IPS-11a (cell line): ENCODE data around the gene ACSF3.
"Not testable (repeated sequence)": the region's sequence is repeated elsewhere in the genome, so short reads cannot be mapped to it uniquely, and the experiment has no call there.

ENCODE experiments used
- H3K4me3 ChIP-seq: one replicate; pipeline ENCODE4 v1.5.1; 2013; ENCODE audit warnings: low read depth, low read length, control low read depth

The ACSF3 gene

DNA sequence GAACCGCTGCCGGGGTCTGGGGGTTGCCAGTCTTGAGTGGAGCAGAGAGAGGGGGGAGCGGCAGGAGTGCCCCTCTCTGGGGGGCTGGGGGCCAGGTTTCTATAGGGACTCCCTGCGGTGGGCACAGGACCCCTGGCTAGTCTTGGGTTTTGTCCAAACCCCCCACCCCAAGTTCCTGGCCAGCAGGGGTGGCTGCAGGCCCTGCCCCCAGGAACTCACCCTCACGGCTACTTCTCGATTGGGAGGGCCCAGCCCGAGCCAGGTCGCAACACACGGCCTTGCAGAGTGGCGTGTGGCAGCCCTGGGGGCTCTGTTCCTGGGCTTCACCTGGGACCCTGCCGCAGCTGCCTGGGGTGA lies 78.5 kb downstream of the ACSF3 start:
- H3K4me3 ChIP-seq, result no peak overlapping the region

DNA sequence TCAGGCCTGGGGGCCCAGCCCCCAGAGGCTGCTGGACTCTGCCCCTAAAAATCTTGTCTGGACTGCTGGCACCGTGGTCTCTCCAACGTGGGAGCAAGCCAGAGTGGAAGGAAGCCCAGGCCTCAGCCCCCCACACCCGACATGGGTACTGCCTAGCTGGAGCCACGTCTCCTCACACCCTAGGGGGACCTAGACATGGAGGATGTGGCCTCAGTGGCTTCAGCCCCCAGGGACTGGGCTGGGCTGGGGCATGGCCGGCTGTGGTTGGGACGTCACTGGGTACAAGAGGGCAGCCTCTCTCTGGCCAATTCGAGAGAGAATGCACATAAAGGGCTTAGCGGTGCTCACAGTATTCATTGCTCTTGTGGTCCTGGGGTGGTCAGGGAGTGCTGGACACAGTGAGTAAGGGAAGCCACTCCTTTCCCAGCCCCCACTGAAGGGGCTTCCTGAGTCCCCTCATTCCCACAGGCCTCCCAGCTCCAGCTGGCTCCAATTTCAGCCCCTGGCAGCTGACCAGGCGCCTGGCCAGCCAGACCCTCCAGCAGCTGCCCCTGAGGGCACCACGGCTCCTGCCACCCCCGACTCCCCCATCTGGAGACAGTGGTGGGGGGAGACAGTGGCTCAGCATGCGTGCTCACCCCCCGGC lies 79.0 kb downstream of the ACSF3 start:
- H3K4me3 ChIP-seq, result no peak overlapping the region

DNA sequence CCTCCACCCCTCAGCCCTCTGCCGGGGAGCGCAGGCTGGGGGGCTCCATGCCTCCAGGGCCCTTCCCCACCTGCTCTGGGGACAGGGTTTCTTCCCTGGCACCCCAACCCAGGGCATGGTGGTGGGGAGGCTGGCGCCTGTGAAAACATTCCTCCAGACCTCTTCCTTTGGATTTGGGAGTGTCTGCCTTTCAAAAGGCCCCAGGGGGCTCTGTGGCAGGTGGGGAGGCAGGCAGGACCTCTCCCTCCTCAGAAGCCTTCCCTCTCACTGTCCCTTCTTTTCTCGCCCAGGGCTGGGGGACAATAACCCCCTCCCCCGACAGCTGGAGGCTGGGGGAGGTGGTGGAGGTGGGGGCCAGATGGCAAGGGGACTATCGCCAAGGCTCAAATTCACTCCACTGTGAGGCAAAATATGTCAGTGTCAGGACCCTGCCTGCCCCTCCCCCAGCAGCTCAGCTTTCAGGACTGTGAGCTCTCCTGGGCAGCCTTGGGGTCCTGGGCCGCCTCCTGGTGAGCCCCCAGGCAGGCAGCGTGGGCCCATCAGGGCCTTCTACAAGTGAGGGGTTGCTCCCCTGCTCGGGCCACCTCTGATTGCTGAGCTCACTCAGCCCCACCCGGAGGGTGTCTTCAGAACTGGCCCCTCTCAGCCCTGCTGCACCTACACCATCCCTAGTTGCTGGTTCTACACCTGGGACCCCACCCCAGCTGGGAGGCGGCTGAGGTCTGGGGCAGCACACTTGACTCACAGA lies 79.7 kb downstream of the ACSF3 start:
- H3K4me3 ChIP-seq, result no peak overlapping the region

DNA sequence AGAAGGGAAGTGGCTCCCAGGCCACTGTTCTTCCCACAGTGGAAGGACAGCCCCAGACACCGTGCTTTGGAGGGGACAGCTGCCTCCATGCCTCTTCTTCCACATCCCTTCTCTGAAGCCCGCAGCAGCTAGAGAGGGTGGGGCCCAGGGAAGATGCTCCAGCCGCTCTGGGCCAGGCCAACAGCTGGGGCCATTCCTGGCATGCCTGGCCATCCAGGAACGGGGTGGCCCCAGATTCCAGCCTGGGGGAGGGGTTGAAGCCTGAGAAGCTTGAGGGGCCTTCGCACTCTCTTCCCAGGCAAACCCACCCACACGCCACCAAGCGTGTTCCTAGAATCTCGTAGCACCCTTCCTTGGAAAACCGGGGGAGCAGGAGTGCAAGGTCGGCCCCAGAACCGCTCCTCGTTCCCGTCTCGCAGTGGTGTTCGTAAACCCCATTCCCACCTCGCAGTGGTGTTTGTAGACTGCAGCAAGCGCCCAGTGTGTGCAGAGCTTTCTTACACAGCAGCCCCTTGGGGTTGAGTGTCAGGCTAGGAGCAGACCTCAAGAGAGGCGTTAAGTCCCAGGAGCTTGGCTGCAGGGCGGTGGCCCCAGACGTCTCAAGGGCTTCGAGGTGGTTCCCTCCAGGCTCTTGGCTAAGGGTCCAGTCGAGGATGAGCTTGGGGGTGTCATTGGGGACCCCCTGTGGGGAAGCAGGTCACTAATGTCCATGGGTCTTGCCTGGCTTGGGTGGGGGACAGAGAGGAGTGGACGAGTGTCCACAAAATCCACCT lies 80.6 kb downstream of the ACSF3 start:
- H3K4me3 ChIP-seq, result no peak overlapping the region

DNA sequence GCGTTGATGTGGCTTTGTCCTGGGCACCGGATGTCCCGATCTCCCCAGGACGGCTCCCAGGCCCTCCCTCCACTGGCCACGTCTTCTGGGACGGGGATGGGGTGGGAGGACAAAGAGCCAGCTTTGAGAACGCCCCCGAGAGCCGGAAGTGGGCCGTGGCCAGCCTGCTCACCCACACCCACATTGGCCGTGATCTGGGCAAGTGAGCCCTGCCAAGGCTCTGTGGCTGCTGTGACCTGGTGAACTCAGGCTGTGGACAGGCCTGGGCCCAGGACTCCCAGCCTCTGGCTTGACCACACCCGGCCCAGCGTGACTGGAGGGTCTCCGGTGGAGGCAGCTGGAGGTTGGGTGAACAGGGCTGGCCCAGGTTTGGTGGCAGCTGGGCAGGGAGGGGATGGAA lies 81.2 kb downstream of the ACSF3 start:
- H3K4me3 ChIP-seq, result no peak overlapping the region

DNA sequence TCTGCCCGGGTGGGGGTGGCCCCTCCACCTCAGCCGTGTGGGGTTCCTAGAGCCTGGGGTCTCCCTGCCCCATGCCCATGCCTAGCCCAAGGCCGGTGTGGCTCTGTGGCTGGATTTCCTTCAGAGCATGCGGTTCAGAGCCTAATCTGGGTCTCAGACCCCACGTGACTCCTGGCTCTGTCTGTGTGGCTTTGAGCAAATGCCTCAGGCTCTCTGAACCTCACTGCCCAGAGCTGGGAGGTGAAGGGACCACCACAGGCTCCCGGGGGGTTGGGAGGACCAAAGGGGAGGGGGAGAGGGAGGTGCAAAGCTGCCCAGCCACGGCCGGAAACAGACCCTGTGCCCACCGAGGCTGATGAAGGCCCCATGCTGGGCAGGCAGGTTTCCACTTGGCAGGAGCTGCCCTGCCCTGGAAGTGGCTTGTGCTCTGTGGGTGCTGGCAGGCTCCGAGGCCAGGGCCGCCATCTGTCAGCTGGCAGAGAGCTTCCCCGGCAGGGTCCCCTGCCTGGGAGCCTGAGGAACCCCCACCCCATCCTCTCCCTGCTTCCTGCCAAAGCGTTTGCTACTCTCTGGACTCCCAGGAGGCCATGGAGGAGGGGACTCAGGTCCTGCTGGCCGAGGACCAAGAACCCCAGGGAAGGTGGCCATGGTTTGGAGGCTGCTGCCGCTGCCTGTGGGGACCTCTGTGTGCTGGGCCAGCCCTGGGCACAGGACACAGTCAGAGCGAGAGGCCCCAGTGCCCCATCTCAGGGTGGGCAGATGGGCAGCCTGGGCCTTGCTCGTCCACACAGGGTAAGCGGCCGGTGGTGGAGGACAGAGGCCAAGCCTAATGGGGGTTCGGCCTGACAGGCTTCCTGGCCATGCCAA lies 81.9 kb downstream of the ACSF3 start:
- H3K4me3 ChIP-seq, result no peak overlapping the region

DNA sequence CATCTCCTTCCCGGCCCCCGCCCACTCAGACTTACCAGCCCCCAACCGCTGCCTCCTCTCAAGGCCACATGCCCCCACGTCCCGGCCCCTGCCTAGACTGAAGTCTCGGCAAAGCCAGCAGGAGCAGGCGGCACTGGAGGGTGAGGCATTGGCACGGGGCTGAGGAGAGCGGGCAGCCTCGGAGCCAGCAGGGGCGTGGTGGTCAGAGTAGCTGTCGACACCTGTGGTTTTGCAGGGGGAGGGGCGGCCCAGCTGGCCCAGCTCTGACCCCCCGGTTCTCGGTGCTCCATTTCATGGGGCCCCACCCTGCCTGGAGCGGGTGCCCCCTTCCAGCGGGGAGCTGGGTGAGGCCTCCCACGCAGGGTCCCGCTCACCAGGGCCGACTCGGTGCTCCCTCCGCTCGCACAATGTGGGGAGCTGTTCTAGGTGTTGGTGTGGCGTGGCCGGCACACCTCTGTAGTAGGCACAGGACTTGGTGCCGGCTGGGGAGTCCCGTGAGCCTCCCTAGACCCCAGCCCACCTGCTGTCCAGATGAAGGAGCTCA lies 82.6 kb downstream of the ACSF3 start:
- no peak overlapping the region for H3K4me3 ChIP-seq

DNA sequence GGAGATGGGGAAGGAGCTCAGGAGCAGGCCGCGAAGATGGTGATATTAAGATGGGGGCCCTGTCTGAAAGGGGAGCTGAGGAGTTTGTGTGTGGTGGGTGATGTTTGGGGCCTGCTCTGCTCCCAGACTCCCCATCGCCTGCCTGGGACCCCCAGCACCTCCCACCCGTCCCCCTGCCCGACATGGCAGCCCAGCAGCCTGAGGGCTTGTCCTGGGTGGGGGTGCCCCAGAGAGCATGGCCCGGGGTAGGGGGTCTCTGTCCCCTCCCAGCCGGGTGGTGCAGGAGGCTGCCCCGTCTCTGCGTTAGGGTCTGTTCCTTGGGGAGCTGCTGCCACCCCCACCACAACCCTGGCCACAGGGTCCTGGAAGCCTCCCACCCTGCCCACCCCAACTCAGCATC lies 83.1 kb downstream of the ACSF3 start:
- no peak overlapping the region for H3K4me3 ChIP-seq

DNA sequence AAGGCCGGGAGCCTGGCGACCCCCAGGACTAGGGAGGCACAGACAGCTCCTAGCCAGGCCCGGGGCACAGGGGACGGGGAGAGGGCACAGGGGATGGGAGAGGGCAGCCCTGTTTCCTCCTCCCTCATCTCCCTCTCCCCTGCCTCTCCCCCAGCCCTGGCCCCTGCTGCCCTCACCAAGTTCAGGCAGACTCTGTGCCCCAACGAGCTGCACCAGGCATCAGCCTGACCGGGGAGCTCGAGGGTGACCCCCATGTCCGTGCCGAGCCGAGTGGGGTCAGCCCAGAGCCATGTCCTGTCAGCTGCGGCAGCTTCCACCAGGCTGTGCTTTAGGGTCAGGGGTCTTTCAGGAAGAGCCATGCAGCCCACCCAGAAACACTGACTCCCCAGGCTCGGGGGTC lies 83.8 kb downstream of the ACSF3 start:
- H3K4me3 ChIP-seq, result no peak overlapping the region

DNA sequence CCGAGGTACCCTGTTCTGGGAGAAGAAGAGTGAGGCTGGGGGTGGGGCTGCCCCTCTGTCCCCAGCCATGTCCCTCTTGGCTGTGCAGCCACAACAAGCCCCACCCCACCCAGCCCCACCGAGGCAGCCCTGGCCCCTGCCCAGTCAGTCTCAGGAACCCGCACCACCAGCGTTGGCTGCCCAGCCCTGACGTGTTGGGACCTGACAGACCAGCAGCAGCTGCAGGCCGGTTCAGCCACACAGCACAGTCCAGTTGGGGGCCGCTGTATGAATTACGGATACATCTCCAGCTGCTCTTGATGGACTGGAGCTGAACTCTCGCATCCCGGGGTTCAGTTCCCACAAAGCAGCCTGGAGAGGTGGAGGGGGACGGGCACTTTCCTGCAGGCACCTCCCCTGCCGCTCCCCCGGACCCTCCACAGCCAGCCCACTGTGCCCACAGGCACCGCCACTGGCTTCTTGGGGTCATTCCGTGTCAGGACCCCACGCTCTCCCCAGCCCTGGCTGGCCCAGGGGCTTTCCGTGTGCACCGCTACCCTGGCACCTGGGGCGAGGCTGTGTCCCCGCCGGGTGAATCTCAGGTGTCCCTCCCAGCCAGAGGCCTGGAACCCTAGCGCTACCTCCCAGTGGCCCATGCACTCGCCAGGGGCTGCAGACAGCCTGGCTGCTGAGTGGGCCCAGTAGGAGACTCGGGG lies 84.9 kb downstream of the ACSF3 start:
- H3K4me3 ChIP-seq, result no peak overlapping the region

DNA sequence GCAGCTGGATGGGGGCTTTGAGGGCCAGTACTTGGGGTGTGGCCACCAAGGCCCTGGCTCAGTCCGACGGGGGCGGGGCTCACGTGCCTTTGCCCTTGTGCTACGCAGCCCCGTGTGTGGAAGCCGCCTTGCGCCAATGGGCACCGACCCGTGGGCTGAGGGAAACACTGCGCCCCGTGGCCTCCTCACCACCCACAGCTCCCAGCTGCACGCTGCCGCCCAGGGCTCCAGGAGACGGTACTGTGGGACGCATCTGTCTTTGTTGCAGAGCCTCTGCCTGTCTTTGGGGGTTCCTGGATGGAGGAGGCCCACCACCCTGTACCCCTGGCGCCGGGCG lies 85.5 kb downstream of the ACSF3 start:
- no peak overlapping the region for H3K4me3 ChIP-seq

DNA sequence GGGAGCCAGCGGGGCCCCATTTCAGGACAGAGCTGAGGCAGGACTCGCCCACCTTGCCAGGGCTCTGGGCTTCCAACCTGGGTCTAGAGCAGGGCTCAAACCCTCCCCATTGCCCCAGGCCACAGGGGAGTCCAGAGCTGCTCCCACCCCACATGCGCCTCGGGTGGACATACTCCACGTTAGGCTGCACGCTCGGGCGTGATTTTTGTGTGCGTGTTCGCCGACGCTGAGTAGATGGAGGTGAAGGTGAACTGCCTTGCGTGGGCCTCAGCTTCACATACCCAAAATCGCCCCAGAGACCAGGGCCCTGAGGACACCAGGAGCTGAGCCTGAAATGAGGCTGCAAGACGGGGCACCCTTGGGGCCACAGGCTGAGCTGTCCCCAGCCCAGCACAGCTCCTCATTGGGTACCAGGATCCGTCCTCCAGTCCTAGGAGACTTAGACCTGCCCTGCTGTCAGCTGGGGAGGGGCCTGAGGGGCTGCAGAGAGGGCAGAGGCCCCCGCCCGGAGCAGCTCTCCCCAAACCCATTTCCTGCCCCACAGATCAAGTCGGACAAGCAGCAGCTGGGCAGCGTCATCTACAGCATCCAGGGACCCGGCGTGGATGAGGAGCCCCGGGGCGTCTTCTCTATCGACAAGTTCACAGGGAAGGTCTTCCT lies 86.1 kb downstream of the ACSF3 start:
- H3K4me3 ChIP-seq, result no peak overlapping the region

DNA sequence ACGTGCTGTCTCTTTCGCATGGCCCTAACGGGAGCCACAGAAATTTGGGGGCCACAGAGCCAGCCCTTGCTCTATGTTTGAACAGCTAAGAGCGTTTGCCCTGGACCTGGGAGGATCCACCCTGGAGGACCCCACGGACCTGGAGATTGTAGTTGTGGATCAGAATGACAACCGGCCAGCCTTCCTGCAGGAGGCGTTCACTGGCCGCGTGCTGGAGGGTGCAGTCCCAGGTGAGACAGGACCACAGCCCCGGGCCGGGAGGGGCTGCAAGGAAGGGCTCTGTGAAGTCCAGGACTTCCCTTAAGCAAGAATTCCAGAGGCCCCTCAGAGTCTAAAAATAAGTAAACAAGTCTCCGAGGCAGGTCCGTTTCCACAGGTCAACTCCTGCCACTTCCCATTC lies 89.8 kb downstream of the ACSF3 start:
- H3K4me3 ChIP-seq, result no peak overlapping the region

DNA sequence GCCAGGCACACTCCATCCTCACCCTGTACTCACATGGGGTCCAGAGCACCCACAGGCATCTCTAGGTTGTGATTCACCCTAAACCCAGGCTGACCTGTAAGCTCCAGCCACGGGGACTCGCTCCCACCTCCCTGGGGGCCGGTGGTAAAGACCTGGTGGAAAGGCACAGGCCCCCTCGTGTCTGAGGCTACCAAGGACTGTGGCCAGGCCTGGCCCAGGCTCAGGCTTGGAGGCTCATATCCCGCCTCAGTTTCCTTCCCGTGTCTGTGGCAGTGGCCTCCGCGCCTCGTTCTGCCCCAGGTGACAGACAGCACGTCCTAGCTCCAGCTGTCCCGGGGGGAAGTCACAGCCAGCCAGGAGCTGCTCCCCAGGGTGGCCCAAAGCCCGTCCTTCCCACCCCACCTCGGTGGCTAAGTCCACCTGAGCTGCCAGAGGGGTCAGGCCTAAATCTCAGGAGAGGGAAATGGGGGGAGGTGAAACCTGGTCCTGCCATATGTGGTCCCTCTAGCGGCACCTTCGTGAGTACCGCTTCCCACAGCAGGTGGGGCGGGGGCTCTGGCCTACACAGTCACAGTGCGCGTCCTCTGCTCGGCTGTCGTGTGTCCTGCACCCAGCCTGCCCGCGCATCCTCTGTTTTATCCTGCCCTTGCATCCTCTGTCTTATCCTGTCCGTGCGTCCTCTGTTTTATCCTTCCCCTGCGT lies 90.5 kb downstream of the ACSF3 start:
- H3K4me3 ChIP-seq, result no peak overlapping the region

DNA sequence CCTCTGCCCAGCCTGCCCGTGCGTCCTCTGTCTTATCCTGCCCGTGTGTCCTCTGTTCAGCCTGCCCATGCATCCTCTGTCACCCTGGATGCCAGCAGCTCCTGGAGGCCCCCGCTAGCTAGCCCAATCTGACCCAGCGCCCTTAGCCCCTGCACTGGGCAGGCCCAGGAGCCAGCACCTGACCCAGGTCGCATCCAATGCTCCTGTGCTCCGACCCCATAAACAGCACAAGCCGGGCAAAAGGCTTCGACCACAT lies 91.0 kb downstream of the ACSF3 start:
- no peak overlapping the region for H3K4me3 ChIP-seq

DNA sequence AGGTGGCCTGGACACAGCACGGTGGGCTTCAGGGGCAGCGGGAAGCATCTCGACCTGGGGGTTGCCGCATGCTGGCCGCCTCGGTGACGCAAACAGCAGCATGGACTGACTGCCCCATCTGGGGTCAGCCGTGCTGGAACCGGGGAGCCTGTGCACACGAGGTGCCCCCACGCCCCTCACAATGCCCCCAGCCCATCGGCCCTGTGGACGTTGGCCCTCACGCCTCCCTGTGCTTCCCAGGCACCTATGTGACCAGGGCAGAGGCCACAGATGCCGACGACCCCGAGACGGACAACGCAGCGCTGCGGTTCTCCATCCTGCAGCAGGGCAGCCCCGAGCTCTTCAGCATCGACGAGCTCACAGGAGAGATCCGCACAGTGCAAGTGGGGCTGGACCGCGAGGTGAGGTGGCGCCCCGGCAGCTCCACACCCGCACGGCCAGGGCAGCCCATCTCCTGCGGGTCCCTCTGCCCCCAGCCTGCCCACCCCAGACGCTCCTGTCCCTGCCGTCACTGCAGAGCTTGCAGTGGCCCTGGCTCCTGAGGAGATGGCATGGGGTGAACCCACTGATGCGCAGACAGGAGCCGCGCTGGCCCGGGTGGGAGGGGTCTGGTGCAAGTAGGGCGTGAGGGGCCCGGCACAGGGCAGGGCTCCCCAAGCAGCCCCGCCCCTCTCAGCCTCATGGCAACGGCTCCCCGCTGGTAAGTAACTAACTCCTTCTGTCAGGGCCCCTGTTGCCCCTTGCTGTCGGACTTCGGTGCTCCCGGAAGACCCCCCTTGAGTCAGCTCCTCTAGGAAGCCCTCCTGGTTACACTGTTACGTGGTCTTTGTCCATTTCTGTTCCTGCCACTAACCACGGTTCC lies 91.5 kb downstream of the ACSF3 start:
- no peak overlapping the region for H3K4me3 ChIP-seq

DNA sequence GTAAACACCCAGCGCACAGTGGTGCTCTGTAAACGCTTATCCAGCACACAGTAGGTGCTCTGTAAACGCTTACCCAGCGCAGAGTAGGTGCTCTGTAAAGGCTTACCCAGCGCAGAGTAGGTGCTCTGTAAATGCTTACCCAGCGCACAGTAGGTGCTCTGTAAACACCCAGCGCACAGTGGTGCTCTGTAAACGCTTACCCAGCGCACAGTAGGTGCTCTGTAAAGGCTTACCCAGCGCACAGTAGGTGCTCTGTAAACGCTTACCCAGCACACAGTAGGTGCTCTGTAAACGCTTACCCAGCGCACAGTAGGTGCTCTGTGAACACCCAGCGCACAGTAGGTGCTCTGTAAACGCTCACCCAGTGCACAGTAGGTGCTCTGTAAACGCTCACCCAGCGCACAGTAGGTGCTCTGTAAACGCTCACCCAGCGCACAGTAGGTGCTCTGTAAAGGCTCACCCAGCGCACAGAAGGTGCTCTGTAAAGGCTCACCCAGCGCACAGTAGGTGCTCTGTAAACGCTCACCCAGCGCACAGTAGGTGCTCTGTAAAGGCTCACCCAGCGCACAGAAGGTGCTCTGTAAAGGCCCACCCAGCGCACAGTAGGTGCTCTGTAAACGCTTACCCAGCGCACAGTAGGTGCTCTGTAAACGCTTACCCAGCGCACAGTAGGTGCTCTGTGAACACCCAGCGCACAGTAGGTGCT lies 92.4 kb downstream of the ACSF3 start:
- not testable (repeated sequence) for H3K4me3 ChIP-seq

DNA sequence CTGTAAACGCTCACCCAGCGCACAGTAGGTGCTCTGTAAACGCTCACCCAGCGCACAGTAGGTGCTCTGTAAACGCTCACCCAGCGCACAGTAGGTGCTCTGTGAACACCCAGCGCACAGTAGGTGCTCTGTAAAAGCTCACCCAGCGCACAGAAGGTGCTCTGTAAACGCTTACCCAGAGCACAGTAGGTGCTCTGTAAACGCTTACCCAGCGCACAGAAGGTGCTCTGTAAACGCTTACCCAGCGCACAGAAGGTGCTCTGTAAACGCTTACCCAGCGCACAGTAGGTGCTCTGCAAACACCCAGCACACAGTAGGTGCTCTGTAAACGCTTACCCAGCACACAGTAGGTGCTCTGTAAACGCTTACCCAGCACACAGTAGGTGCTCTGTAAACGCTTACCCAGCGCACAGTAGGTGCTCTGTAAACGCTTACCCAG lies 93.0 kb downstream of the ACSF3 start:
- H3K4me3 ChIP-seq, result not testable (repeated sequence)
